OCI-LY7 (cell line): ENCODE results near the gene KSR1. TPM values are rescaled to one million over a fixed set of nuclear protein-coding genes. Genes with fewer than 3 reads are reported as not detected.

ENCODE experiments used
- BruUV-seq: library from RNA; stranded (reverse); fragments of 400-500 nt; replicated peaks from 2 replicates; lab custom pipeline; 2021; lab: Mats Ljungman, UMichigan
- CTCF ChIA-PET: fragments of 300-600 bp; sonication (Branson Sonifier 250); formaldehyde crosslinking; loops from one replicate; lab custom pipeline; 2022; ENCODE audit warnings: antibody characterized with exemption; ENCODE audit not compliant: unreplicated experiment; lab: Charles Lee
- POLR2A ChIA-PET: fragments of 300-600 bp; sonication (Branson Sonifier 250); formaldehyde crosslinking; loops from one replicate; lab custom pipeline; 2022; ENCODE audit warnings: antibody characterized with exemption; lab: Charles Lee
- DNase-seq: peaks from one replicate; pipeline ENCODE4 v3.0.0-alpha.2; 2015; ENCODE audit warnings: low spot score
- H2AFZ ChIP-seq: fragments of 200-600 bp; sonication (generic), shearing (Covaris generic); 2 replicates; pipeline ENCODE4 v1.6.1; 2014; ENCODE audit warnings: mild to moderate bottlenecking, antibody characterized with exemption, low read length, moderate library complexity
- H3K27ac ChIP-seq: fragments of 200-600 bp; sonication (generic); 2 replicates; pipeline ENCODE4 v1.5.1; 2014; ENCODE audit warnings: mixed run types, low read depth, mild to moderate bottlenecking, moderate library complexity, low read length, inconsistent platforms; ENCODE audit not compliant: poor library complexity, severe bottlenecking
- H3K36me3 ChIP-seq: fragments of 200-600 bp; sonication (generic); 2 replicates; pipeline ENCODE4 v1.6.1; 2014; ENCODE audit warnings: mild to moderate bottlenecking, antibody characterized with exemption, low read length, moderate library complexity, mixed read lengths; ENCODE audit not compliant: insufficient read depth
- H3K4me1 ChIP-seq: fragments of 200-600 bp; sonication (generic); 2 replicates; pipeline ENCODE4 v1.5.1; 2014; ENCODE audit warnings: mild to moderate bottlenecking, low read length; ENCODE audit not compliant: insufficient read depth, poor library complexity, severe bottlenecking
- H3K4me2 ChIP-seq: fragments of 200-600 bp; sonication (generic); 2 replicates; pipeline ENCODE4 v1.6.1; 2014; ENCODE audit warnings: mild to moderate bottlenecking, low read length
- H3K4me3 ChIP-seq: fragments of 200-600 bp; sonication (generic); 2 replicates; pipeline ENCODE4 v1.5.1; 2014; ENCODE audit warnings: mild to moderate bottlenecking, low read depth, low read length; ENCODE audit not compliant: poor library complexity, severe bottlenecking
- H3K79me2 ChIP-seq: fragments of 200-600 bp; sonication (generic); 2 replicates; pipeline ENCODE4 v1.6.1; 2016; ENCODE audit warnings: low read depth, mild to moderate bottlenecking, low read length, moderate library complexity, mixed read lengths; ENCODE audit not compliant: insufficient read depth
- H3K9me2 ChIP-seq: fragments of 200-600 bp; sonication (generic); 2 replicates; pipeline ENCODE4 v1.6.1; 2016; ENCODE audit warnings: mild to moderate bottlenecking, low read length, mixed read lengths; ENCODE audit not compliant: insufficient read depth
- H3K9me3 ChIP-seq: fragments of 200-600 bp; sonication (generic); 2 replicates; pipeline ENCODE4 v1.6.1; 2014; ENCODE audit warnings: mild to moderate bottlenecking, mixed run types, low read length, mixed read lengths
- H4K20me1 ChIP-seq: fragments of 200-600 bp; sonication (generic); 2 replicates; pipeline ENCODE4 v1.6.1; 2014; ENCODE audit warnings: mild to moderate bottlenecking, antibody characterized with exemption, low read length, moderate library complexity, mixed read lengths; ENCODE audit not compliant: insufficient read depth
- CTCF ChIP-seq: fragments of 200-600 bp; sonication (generic); conservative IDR thresholded peaks from 2 replicates; pipeline ENCODE4 v1.5.1; 2014; ENCODE audit warnings: mild to moderate bottlenecking, antibody characterized with exemption, low read length, moderate library complexity, mixed read lengths
- EZH2phosphoT487 ChIP-seq: fragments of 200-600 bp; sonication (generic); IDR thresholded peaks from 2 replicates; pipeline ENCODE4 v1.6.1; 2018; ENCODE audit warnings: low read depth, borderline replicate concordance, mild to moderate bottlenecking, mixed run types, antibody characterized with exemption, low read length, moderate library complexity, mixed read lengths
- intact Hi-C: fragments of 100-400 bp; cut with micrococcal nuclease; formaldehyde crosslinking; loops from one replicate; pipeline ENCODE4 v1.10.0; 2022; ENCODE audit not compliant: unreplicated experiment
- total RNA-seq, 2 experiments: library from RNA; depleted of rRNA in 1 of 2; stranded (reverse); fragments of >200 nt in 1 of 2; shearing (Covaris generic) in 1 of 2; gene quantifications; 2 replicates each; pipeline ENCODE4 v1.2.3, GENCODE V29; 2014 to 2022

Gene KSR1
- total RNA-seq, 2 experiments from 2014 or later: 2.2 to 4.1 TPM

- intact Hi-C loops: no loop called here
- no peak overlapping the region for H2AFZ ChIP-seq
- no peak overlapping the region for H3K27ac ChIP-seq
- H3K9me2 ChIP-seq: no peaks in the 10 kb centered on the region
- DNase-seq: no peak
- BruUV-seq: no TSS peak
- H3K36me3 ChIP-seq: no peaks in the 10 kb centered on the region
- ChIA-PET POLR2A (interaction anchor here (0.6 kb wide), 1 partner anchor 18 kb away, joined by 4 read pairs; no protein-coding TSS in a partner anchor), CTCF (no interaction called here)
- no peak for TF ChIP-seq CTCF
- no peak for TF ChIP-seq EZH2phosphoT487
- no peaks in the 10 kb centered on the region for H3K79me2 ChIP-seq
- H4K20me1 ChIP-seq: no peaks in the 10 kb centered on the region
- H3K4me3 ChIP-seq: no peak overlapping the region
- H3K9me3 ChIP-seq: no peaks in the 10 kb centered on the region
- no peak overlapping the region for H3K4me2 ChIP-seq
- H3K4me1 ChIP-seq: no peaks in the 10 kb centered on the region
Measured at GRCh38 chr17:27518545-27519521, 62.6 kb downstream of the KSR1 start.

GRCh38 chr17:27519550-27519949 lies 63.3 kb downstream of the KSR1 start:
- H3K9me2 ChIP-seq: no peaks in the 10 kb centered on the region
- H4K20me1 ChIP-seq: no peaks in the 10 kb centered on the region
- H3K79me2 ChIP-seq: no peaks in the 10 kb centered on the region
- no peak overlapping the region for H2AFZ ChIP-seq
- H3K36me3 ChIP-seq: no peaks in the 10 kb centered on the region
- no TSS peak for BruUV-seq
- no peaks in the 10 kb centered on the region for H3K9me3 ChIP-seq
- CTCF ChIA-PET: no interaction called here
- TF ChIP-seq CTCF (no peak), EZH2phosphoT487 (no peak)
- H3K4me1 ChIP-seq: no peaks in the 10 kb centered on the region
- H3K4me2 ChIP-seq: no peak overlapping the region
- no peak for DNase-seq
- H3K4me3 ChIP-seq: no peak overlapping the region
- intact Hi-C loops: no loop called here
- POLR2A ChIA-PET: no interaction called here
- H3K27ac ChIP-seq: no peak overlapping the region
